SH-SY5Y (cell line): ENCODE results near the gene ETNK1.

Experiments used
- GATA2 ChIP-seq: IDR thresholded peaks from 2 replicates; pipeline ENCODE4 v1.6.1; 2011; ENCODE audit warnings: mild to moderate bottlenecking, low read depth, low read length
- GATA3 ChIP-seq: IDR thresholded peaks from 2 replicates; pipeline ENCODE4 v1.6.1; 2011; ENCODE audit warnings: low read depth, mild to moderate bottlenecking, low read length, moderate library complexity

DNA sequence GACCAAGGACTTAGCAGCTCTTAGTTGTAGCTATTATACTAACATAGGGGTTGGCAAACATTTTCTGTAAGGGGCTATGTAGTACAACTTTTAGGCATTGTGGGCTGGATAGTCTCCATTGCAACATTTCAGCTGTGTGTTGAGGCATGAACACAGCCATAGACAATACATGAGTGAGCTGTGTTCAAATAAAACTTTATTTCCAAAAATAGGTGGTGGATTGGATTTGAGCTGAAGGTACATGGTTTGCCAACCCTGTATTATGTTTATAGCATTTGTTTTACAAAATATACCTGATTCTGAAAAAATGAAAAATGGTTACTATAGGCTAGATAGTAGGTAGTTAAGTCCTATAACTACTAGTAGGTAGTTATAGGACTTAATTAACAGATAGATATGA is 40.5 kb downstream of the ETNK1 start:
- no peak for TF ChIP-seq GATA2
- TF ChIP-seq GATA3 = no peak
